Upper lobe of left lung (tissue), 6 donors: Measurements from ENCODE around the gene POLD2. TPM values are rescaled to one million over a fixed set of nuclear protein-coding genes. Genes with fewer than 3 reads are reported as not detected.

ENCODE experiments used
- ATAC-seq, 2 donors: fragments of 200-7000 bp; cut with Tn5 transposase; one replicate each; pipeline ENCODE4 v1.9.1; 2022; ENCODE audit warnings: mild to moderate bottlenecking in 2 of 2, moderate library complexity in 2 of 2; ENCODE audit not compliant: low FRiP score in 2 of 2
- DNase-seq, 2 donors: peaks; one replicate each; pipeline ENCODE4 v3.0.0-alpha.2; 2019 to 2020
- H3K27ac ChIP-seq, 4 donors: fragments of 200-600 bp; sonication (generic); one replicate each; pipeline ENCODE4 v1.5.1; 2016 to 2019
- H3K27me3 ChIP-seq, 4 donors: fragments of 200-600 bp; sonication (generic); one replicate each; pipeline ENCODE4 v1.5.1; 2017 to 2019
- H3K36me3 ChIP-seq, 4 donors: fragments of 200-600 bp; sonication (generic); one replicate each; pipeline ENCODE4 v1.5.1; 2016 to 2019
- H3K4me1 ChIP-seq, 4 donors: fragments of 200-600 bp; sonication (generic); one replicate each; pipeline ENCODE4 v1.5.1; 2018 to 2019
- H3K4me3 ChIP-seq, 4 donors: fragments of 200-600 bp; sonication (generic); one replicate each; pipeline ENCODE4 v1.5.1; 2017 to 2019; ENCODE audit warnings: mild to moderate bottlenecking in 2 of 4, moderate library complexity in 1 of 4
- H3K9me3 ChIP-seq, 4 donors: fragments of 200-600 bp; sonication (generic); one replicate each; pipeline ENCODE4 v1.5.1; 2018 to 2019
- CTCF ChIP-seq, 6 experiments: fragments of 450-650 bp in 4 of 6; fragments of 200-600 bp in 2 of 6; sonication (generic) in 2 of 6; IDR thresholded peaks; one replicate each; pipeline ENCODE4 v1.5.1; 2016 to 2019; ENCODE audit warnings: antibody characterized with exemption in 6 of 6
- EP300 ChIP-seq, 4 donors: sonication (generic); formaldehyde crosslinking; IDR thresholded peaks; one replicate each; pipeline ENCODE4 v1.5.1; 2017; ENCODE audit warnings: antibody characterized with exemption in 4 of 4, control low read depth in 2 of 4
- POLR2A ChIP-seq, 4 donors: fragments of 450-650 bp; IDR thresholded peaks; one replicate each; pipeline ENCODE4 v1.5.1; 2016 to 2017; ENCODE audit warnings: antibody characterized with exemption in 4 of 4, mild to moderate bottlenecking in 2 of 4
- POLR2AphosphoS5 ChIP-seq, 2 donors: sonication (generic); formaldehyde crosslinking; IDR thresholded peaks; one replicate each; pipeline ENCODE4 v1.5.1; 2017; ENCODE audit warnings: antibody characterized with exemption in 2 of 2
- WGBS, 2 donors: methylation state at CpG; one replicate each; pipeline ENCODE4 v1.1.5; 2017 to 2018; 5-methylcytosine and 5-hydroxymethylcytosine counted together
- total RNA-seq, 6 donors: library from RNA; depleted of rRNA in 4 of 6; stranded (reverse); fragments of >200 nt in 4 of 6; gene quantifications; one replicate each; pipeline versions ENCODE4 v1.1.0 to v1.2.1, GENCODE V29; 2016 to 2021
- donor health status: DM: no; HTN: no; CAD: no; lungs with moderate emphysema.
- donor health status: DM: no; HTN: yes; CAD: no; lungs with severe emphysema.

Gene POLD2
- total RNA-seq, 6 donors from 2014 or later, result 27.2 to 70.1 (median 52.5) TPM

- H3K27ac ChIP-seq, result peak overlapping the region in 2 of 4 donors; percentile 33 to 35
- 65 to 86% methylated on average over 4 of the region's 4 CpGs for WGBS, 2 donors
- H3K36me3 ChIP-seq, result peaks cover 2 to 10% (median 9%) of the 10 kb centered on the region in 4 donors
- no peaks in the 10 kb centered on the region for H3K9me3 ChIP-seq
- no peak for TF ChIP-seq POLR2A (IDR thresholded peaks at IDR 0.05)
- TF ChIP-seq POLR2AphosphoS5 (IDR thresholded peaks at IDR 0.05), result no peak
- no peak for TF ChIP-seq CTCF (IDR thresholded peaks at IDR 0.05)
- no peak for TF ChIP-seq EP300 (IDR thresholded peaks at IDR 0.05)
- no peak for ATAC-seq
- no peaks in the 10 kb centered on the region for H3K27me3 ChIP-seq
- no peak overlapping the region for H3K4me3 ChIP-seq
- no peak for DNase-seq
- peaks cover 10 to 29% (median 13%) of the 10 kb centered on the region in 4 donors for H3K4me1 ChIP-seq
Measured at GRCh38 chr7:44084701-44085100, 38.6 kb downstream of the POLD2 start.

- 93 to 98% methylated on average over 3 of the region's 3 CpGs for WGBS, 2 donors
- no peak for DNase-seq
- Histone ChIP-seq H3K4me3 (no peak overlapping the region), H3K36me3 (peaks cover 4 to 20% (median 18%) of the 10 kb centered on the region in 4 donors), H3K27me3 (no peaks in the 10 kb centered on the region), H3K4me1 (peaks cover 10 to 29% (median 13%) of the 10 kb centered on the region in 4 donors), H3K9me3 (no peaks in the 10 kb centered on the region), H3K27ac (peak overlapping the region in 3 of 4 donors; percentile 28 to 93 (median 33))
- TF ChIP-seq POLR2AphosphoS5 (IDR thresholded peaks at IDR 0.05) (no peak), POLR2A (IDR thresholded peaks at IDR 0.05) (no peak), CTCF (IDR thresholded peaks at IDR 0.05) (no peak), EP300 (IDR thresholded peaks at IDR 0.05) (no peak)
- ATAC-seq, result no peak
Measured at GRCh38 chr7:44083796-44084195, 39.6 kb downstream of the POLD2 start.

- peaks cover 12 to 31% (median 29%) of the 10 kb centered on the region in 4 donors for H3K36me3 ChIP-seq
- no peaks in the 10 kb centered on the region for H3K9me3 ChIP-seq
- TF ChIP-seq CTCF (IDR thresholded peaks at IDR 0.05) (peak in 1 of 6 experiments; percentile 3), EP300 (IDR thresholded peaks at IDR 0.05) (no peak), POLR2A (IDR thresholded peaks at IDR 0.05) (peak in 1 of 4 donors; percentile 8), POLR2AphosphoS5 (IDR thresholded peaks at IDR 0.05) (peak in 1 of 2 donors; percentile 74)
- ATAC-seq, result peak; percentile 97 to 99
- H3K4me3 ChIP-seq, result peak overlapping the region; percentile 28 to 98 (median 90)
- H3K4me1 ChIP-seq, result peaks cover 10 to 20% (median 13%) of the 10 kb centered on the region in 4 donors
- no peaks in the 10 kb centered on the region for H3K27me3 ChIP-seq
- peak overlapping the region; percentile 92 to 95 (median 92) for H3K27ac ChIP-seq
- 0 to 1% methylated on average over 26 to 46 of the region's 54 CpGs for WGBS, 2 donors
- DNase-seq, result peak; percentile 95 to 100
Measured at GRCh38 chr7:44082541-44083207, 40.7 kb downstream of the POLD2 start.

GRCh38 chr7:44081266-44081748 is 42.0 kb downstream of the POLD2 start:
- H3K4me1 ChIP-seq, result peaks cover 10 to 20% (median 13%) of the 10 kb centered on the region in 4 donors
- no peaks in the 10 kb centered on the region for H3K9me3 ChIP-seq
- peak overlapping the region in 3 of 4 donors; percentile 92 to 95 (median 93) for H3K27ac ChIP-seq
- peak overlapping the region in 3 of 4 donors; percentile 87 to 98 (median 94) for H3K4me3 ChIP-seq
- 43 to 47% methylated on average over 9 of the region's 9 CpGs for WGBS, 2 donors
- DNase-seq (no peak), ATAC-seq (no peak)
- H3K36me3 ChIP-seq, result peaks cover 16 to 44% (median 42%) of the 10 kb centered on the region in 4 donors
- no peaks in the 10 kb centered on the region for H3K27me3 ChIP-seq
- no peak for TF ChIP-seq POLR2A (IDR thresholded peaks at IDR 0.05)
- TF ChIP-seq CTCF (IDR thresholded peaks at IDR 0.05), result no peak
- TF ChIP-seq EP300 (IDR thresholded peaks at IDR 0.05), result no peak
- TF ChIP-seq POLR2AphosphoS5 (IDR thresholded peaks at IDR 0.05), result no peak
